Amniotic epithelial cell (primary cell): ENCODE measurements around the gene CCDC85A.

Experiments
- DNase-seq: peaks from one replicate; pipeline ENCODE4 v3.0.0-alpha.2; 2010; ENCODE audit warnings: low read depth

CCDC85A gene

DNA sequence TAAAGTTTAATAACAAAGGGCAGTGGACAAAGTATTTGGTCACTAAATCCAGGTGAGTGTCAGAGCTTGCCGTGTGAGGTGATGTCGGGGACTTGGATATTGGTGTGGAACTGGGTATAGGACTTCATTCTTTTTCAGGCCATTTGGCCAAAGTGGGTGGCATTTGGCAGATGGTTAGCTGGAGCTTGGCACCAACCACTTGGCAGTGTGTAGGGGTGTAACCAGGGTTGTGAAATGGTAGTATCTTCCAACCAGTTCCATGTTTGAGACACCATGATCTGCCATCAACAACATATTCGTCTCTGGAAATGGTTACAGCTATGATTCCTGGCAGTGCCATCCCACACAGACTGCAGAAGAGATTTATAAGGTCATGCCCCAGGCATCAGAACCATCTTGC, 113.9 kb downstream of the CCDC85A start:
- no peak for DNase-seq

DNA sequence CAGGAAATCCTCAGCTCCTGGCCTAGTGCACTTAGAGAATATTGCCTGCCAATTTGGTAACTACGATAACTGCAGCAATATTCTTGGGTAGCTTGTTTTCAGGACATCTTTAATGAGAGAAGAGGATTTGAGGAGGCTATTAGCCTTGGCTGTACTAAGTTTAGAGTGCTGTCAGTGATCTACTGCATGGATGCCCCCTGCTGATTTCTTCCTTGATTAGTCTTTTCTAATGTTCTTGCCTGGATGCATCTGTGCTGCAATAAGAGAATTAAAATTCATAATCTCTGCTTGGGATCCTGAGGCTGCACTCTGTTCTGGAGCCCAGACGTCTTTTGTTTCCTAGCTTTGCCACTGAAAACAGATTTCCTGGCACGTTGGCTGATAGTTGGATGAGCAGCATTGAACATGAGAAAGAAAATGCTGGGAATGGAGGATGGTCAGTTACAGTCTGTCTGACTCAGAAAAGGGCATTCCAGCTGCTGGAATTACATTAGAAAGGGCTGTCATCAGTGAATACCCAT, 115.4 kb downstream of the CCDC85A start:
- DNase-seq: peak; percentile 38

- no peak for DNase-seq
Measured at GRCh38 chr2:56309626-56310170, 125.9 kb downstream of the CCDC85A start.

DNA sequence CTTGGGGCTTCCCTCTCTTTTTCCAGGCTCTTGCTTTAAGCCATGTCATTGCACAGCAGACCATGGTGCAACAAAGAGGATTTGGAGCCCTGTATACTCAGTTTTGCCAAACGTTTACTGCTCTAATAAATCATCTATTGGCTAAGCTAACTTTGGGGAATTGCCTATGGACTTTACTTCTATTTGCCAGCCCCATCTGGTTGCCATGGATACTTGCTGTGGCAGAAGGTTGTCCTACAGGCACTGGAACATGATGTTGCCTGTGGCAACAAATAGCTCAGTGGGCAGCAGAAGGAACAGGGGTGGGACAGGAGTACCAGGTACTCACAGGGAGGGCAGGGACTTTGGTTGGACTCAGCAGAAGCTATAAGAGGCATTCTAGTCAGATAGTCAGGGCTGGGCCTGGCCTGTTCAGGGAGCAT, 129.7 kb downstream of the CCDC85A start:
- DNase-seq: no peak

- no peak for DNase-seq
Measured at GRCh38 chr2:56314371-56314770, 130.6 kb downstream of the CCDC85A start.

GRCh38 chr2:56314796-56315195, 131.0 kb downstream of the CCDC85A start:
- DNase-seq: no peak

DNA sequence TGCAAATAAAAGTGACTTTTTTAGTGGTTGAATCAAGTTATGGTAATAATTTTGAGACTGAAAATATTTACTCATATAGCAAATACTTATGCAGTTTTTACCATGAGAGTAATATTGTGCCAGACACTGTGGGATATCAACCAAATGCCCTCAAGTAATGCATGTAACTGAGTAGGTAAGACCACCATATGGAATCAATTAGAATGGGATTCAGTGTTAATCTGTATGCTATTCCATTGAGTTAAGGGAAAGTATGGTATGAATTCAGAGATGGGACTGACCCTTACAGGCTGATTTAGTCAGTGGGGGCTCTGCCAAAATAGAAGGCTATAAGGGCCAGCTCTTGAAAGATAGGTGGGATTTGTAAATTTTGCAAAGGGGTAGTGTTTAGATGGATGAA, 131.6 kb downstream of the CCDC85A start:
- no peak for DNase-seq

DNA sequence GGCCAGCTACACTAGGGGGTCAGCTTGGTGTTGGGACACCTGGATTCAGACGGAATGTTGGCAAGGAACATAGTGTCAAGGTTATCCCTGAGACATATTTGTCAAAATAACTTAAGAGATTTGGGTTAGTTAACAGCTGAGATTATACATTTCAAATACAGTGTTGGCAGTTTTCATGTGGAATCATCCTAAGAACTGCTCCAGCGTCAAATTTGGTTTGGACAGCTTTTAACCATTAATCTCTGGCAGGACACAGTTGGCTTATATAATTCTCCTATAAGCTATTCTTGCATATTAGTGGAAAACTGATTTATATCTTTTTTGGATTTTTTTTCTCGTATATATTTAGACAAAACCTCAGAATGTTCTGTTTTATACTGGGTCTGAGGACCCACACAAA, 132.2 kb downstream of the CCDC85A start:
- no peak for DNase-seq

DNA sequence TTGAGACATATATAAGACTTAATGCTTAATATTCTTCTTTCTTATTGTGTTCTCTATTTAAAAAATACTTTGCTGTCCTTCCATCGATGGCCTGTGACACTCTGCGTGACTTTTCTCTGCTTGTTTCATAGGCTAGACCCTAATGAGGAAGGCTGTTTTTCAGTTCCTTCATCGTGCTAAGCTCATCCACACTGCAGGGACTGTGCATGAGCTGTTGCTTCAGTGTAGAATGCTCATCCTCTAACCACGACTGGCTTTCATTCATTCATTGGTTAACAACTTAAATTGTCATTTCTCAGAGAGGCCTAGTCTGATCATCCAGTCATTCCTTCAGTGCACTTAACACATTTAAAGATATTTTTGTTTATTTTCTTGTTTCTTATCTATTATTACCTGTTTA, 134.4 kb downstream of the CCDC85A start:
- DNase-seq: no peak

DNA sequence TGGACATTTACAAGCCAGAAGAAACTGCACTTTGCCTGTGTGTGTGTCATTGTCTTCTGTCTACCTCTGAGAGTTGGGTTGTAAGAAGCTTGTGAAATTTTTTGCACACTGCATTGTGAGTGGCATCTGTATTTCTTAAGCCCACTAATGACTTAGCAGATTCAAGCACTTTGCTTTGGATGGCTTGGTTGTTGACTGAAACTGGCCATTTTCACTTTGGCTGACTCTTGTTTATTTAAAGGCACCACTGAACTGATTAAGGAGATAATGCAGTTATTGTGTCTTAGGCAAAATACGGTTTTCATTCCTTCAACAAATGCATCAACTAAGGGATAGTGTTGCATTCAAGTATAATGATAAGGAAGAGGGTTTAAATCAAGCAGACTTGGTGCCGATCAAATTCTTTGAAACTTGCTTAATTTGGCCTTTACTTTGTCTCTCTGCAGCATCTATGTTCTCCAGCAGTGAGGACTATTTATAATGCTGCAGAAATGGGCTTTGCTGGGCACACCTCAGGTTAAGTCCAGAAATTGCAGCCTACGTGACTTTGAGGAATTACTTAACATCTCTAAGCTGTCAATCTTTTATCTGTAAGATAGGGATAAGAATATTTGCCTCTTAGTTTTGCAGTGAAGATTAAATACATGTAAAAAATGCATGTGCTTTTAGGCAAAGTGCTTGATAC, 142.0 kb downstream of the CCDC85A start:
- DNase-seq: peak; percentile 7

DNA sequence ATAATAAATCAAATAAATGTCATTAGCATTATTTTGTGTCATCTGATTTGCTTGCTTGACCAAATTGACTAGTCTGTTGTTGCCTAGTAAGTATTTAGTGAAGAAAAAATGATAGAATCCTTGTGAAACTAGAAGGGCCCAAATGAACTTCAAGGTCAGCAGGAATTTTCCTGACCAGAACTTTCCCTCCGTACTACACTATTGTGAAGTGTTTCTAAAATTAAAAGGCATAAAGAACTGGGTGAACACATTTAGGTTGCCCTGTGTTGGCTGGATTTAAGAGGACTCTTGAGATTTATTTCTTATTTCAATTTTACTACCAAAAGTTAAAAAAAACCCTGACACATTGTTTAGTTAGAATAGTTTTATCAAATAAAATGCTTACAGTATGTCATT, 142.6 kb downstream of the CCDC85A start:
- no peak for DNase-seq

DNA sequence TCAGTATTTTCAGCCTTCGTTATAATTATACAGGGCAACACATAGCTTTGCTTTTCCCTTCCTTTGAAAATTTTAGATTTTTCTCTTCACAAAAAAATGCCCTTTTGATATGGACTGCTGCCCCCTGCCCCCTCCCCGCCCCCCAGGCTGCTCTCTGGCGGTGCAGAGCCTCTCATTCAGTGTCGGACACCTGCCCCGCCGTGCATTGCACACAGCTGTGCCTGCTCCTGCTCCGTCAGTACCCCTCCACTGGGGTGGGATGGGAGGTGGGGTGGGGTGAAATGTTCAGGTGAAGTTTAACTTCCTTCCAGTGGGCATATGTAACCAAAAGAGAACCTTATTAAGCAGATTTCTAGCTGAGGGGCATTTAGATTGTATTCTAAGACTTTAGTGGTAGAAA, 148.0 kb downstream of the CCDC85A start:
- DNase-seq: no peak

DNA sequence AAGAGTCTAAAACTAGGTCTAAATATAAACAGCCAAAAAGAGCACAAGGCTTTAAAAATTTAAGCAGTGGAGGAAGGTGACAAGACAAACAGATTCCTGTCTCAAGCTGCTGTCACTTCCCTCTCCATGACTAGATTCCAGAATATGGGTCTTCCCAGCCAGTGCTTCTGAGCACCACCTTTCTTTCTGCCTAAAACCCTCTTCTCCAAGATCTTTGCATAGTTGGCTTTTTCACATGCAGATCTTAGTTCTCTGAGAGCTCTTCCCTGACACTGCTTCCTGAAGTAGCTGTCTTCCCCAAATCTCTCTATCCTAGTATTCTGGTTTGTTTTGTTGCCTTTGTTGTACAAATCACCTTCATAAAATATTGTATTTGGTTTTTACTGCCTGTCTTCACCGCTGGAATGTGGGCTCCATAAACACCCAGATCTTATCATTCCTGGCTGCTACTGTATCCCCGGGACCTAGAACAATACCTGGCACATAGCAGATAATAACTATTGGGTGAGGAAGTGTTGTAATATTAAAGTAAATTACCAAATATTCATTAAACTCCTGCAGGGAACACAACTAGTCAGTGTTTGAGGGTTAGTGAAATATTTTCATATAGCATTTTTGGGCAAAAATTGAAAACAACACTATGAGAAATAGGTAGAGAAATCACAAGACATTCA, 150.2 kb downstream of the CCDC85A start:
- DNase-seq: no peak

- DNase-seq: peak; percentile 54
Measured at GRCh38 chr2:56334622-56335021, 150.8 kb downstream of the CCDC85A start.

DNA sequence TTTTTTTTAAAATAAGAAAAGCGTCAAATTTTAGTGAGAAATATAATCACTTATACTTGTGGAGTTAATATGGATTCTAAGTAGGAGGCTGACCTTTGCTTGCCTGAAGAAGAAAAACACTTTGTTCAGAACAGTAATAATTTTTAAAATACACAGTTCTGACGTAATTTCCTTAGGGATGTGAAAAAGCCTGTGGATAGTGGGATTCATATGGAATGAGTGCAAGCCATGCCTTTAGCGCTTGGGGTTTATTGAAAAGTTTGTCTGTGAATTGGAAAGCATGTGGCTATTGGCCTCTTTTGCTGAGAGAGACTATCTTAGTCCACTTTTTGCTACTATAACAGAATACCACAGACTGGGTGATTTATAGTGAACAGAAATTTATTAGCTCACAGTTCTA, 151.3 kb downstream of the CCDC85A start:
- DNase-seq: peak; percentile 13

DNA sequence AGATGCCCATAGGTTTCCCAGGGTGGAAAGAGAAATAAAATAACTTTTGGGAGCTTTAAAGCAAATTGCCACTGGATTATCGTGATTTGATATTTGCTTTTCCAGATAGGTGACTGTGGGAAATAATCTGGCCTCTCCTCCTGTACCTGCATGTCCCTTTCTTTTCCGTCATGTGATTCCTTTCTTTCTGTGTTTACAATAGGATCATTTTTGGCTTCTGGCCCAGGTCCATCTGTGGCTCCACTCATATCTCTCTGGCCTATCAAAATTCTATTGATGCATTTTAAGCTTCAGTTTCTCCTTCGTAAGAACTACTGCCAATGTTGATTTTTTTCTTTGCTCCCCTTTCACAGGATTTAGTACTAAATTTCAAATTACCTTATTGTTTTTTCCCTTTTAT, 153.6 kb downstream of the CCDC85A start:
- DNase-seq: no peak

GRCh38 chr2:56338232-56338631, 154.4 kb downstream of the CCDC85A start:
- no peak for DNase-seq

GRCh38 chr2:56344771-56345170, 161.0 kb downstream of the CCDC85A start:
- no peak for DNase-seq

DNA sequence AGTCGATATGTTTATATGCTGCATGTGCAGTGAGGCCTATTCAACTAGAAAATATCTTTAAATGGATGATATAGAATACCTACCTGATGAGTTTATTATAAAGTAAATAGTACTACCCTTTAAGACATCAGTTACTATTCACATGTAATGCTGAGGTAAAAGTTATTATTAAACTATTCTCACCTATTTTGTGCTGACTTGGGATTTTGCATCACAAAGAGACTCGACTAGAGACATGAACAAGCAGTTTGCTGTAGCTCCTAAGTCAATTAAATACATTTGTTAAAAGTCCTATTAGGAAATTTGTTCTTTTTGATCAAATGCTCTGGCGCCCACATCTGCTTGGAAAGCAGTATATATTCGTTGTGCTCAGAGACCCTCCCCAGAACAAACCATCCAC, 164.1 kb downstream of the CCDC85A start:
- DNase-seq: no peak

- DNase-seq: no peak
Measured at GRCh38 chr2:56348392-56349210, 164.8 kb downstream of the CCDC85A start.

GRCh38 chr2:56357655-56358295, 174.0 kb downstream of the CCDC85A start:
- DNase-seq: no peak

DNA sequence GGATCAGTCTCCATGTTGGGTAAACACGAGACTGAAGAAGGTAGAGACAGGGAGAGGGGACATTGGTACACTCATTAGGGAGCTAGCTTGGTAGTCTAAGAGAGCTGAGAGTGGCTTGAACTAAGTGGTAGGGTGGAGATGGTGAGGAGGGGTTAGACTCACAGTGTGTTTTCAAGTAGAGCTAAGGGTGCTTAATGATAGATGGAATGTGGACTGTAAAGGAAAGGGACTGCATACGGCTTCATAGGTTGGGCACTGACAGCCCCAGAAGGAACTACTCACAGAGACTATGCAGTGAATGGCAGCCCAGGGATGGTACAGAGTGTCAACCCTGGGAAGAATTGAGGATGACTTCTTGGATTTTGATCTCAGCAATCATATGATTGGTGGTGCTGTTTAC, 178.1 kb downstream of the CCDC85A start:
- DNase-seq: no peak
